Glutamatergic neuron (in vitro differentiated cells): ENCODE data around the gene UBE4B. TPM values are rescaled to one million over a fixed set of nuclear protein-coding genes. Genes with fewer than 3 reads are reported as not detected.

ENCODE experiments used
- DNase-seq: peaks from one replicate; pipeline ENCODE4 v3.0.0; 2022
- H3K27ac Mint-ChIP-seq: one replicate; pipeline ENCODE4 v1.8.0; 2020; ENCODE audit warnings: mild to moderate bottlenecking, mixed read lengths, inconsistent platforms; ENCODE audit not compliant: unreplicated experiment
- H3K27me3 Mint-ChIP-seq: one replicate; pipeline ENCODE4 v1.8.0; 2020; ENCODE audit warnings: mild to moderate bottlenecking, moderate library complexity, mixed read lengths, inconsistent platforms; ENCODE audit not compliant: unreplicated experiment
- H3K36me3 Mint-ChIP-seq: one replicate; pipeline ENCODE4 v1.8.0; 2020; ENCODE audit warnings: mild to moderate bottlenecking, mixed read lengths, inconsistent platforms; ENCODE audit not compliant: unreplicated experiment
- H3K4me1 Mint-ChIP-seq: one replicate; pipeline ENCODE4 v1.8.0; 2020; ENCODE audit warnings: mild to moderate bottlenecking, low read depth, mixed read lengths, inconsistent platforms; ENCODE audit not compliant: unreplicated experiment
- H3K4me3 Mint-ChIP-seq: one replicate; pipeline ENCODE4 v1.8.0; 2020; ENCODE audit warnings: mild to moderate bottlenecking, mixed read lengths, inconsistent platforms; ENCODE audit not compliant: unreplicated experiment
- H3K9me3 Mint-ChIP-seq: one replicate; pipeline ENCODE4 v1.8.0; 2020; ENCODE audit warnings: mild to moderate bottlenecking, moderate library complexity, mixed read lengths, inconsistent platforms; ENCODE audit not compliant: unreplicated experiment
- total RNA-seq: library from RNA; stranded (reverse); fragmentation: NEBNext Ultra II Directional; extraction: Animal tissue kit (Norgen Biotek cat#: 25700); gene quantifications from one replicate; pipeline ENCODE4 v1.2.1, GENCODE V29; 2021; ENCODE audit not compliant: unreplicated experiment
- TF ChIP-seq, protein P1 (sequence below): fragments of 200-600 bp; sonication (generic); IDR thresholded peaks from one replicate; pipeline ENCODE4 v1.5.0; 2021; ENCODE audit not compliant: partially characterized antibody, unreplicated experiment

The UBE4B gene
- total RNA-seq, 1 donor from 2014 or later = 94.1 TPM

DNA sequence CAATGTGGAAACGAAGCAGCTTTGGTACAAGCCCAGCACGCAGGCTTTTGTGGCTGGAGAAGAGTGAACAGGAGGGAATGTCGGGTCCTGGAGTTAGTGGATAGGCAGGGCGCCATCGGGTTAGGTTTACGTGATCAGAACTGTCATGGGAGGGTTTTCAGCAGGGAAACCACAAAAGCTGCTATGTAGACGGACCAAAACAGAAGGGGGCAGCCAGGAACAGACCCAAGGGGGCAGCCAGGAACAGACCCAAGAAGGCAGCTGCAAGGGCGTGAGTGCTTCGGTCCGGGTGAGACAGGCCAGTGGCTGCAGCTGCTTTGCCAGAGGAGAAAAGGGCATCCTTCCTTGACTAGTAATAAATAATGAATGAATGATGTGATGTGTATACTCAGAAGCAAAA lies 100.1 kb downstream of the UBE4B start:
- TF ChIP-seq, protein P1, sequence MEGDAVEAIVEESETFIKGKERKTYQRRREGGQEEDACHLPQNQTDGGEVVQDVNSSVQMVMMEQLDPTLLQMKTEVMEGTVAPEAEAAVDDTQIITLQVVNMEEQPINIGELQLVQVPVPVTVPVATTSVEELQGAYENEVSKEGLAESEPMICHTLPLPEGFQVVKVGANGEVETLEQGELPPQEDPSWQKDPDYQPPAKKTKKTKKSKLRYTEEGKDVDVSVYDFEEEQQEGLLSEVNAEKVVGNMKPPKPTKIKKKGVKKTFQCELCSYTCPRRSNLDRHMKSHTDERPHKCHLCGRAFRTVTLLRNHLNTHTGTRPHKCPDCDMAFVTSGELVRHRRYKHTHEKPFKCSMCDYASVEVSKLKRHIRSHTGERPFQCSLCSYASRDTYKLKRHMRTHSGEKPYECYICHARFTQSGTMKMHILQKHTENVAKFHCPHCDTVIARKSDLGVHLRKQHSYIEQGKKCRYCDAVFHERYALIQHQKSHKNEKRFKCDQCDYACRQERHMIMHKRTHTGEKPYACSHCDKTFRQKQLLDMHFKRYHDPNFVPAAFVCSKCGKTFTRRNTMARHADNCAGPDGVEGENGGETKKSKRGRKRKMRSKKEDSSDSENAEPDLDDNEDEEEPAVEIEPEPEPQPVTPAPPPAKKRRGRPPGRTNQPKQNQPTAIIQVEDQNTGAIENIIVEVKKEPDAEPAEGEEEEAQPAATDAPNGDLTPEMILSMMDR = no peak
- H3K27me3 Mint-ChIP-seq = no peaks in the 10 kb centered on the region
- H3K4me1 Mint-ChIP-seq = peaks cover 3% of the 10 kb centered on the region
- DNase-seq = no peak
- H3K9me3 Mint-ChIP-seq = no peaks in the 10 kb centered on the region
- H3K4me3 Mint-ChIP-seq = no peak overlapping the region
- peak overlapping the region; percentile 26 for H3K27ac Mint-ChIP-seq
- peaks cover 6% of the 10 kb centered on the region for H3K36me3 Mint-ChIP-seq

DNA sequence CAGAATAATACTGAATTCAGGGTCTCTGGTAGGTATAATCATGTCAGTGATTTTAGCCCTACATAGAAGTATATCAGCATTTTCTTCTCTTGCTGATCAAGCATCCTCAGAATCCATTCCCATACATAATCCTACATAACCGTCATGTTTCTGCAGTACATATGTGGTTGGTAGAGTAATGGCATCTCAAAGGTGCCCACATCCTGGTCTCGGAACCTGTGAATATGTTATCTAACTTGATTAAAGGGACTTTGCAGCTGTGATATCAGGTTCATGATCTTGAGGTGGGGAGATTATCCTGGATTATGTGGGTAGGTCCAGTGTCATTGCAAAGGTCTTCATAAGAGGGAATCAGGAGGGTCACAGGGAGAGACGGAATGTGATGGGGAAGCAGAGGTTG lies 108.2 kb downstream of the UBE4B start:
- no peaks in the 10 kb centered on the region for H3K9me3 Mint-ChIP-seq
- no peak for DNase-seq
- H3K4me3 Mint-ChIP-seq = no peak overlapping the region
- peaks cover 2% of the 10 kb centered on the region for H3K27me3 Mint-ChIP-seq
- TF ChIP-seq, protein P1 = no peak
- peaks cover 4% of the 10 kb centered on the region for H3K36me3 Mint-ChIP-seq
- no peak overlapping the region for H3K27ac Mint-ChIP-seq
- peaks cover 6% of the 10 kb centered on the region for H3K4me1 Mint-ChIP-seq

DNA sequence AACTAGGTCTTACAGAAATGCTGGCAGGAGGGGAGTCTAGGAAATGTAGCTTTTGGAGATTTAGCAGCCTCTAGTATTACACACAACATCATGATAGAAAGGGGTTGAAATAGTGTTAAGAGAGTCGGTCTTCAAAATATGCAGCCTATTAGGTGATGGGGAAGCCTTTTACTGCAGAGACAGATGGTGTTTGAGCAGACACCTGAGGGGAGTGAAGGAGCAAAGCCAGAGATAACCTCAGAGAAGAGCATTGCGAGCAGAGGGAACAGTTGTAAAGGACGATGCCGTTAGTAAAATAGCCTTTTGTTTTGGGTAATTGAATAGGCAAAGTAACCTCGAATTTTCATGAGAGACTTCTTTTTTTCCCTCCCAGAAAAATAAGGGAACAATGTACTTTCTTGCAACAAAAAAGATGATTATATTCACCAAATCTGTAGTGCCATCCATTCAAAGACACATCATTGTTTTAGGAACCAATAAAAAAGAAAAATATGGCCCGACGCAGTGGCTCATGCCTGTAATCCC lies 111.3 kb downstream of the UBE4B start:
- no peak for DNase-seq
- Mint-ChIP-seq H3K4me3 (no peak overlapping the region), H3K4me1 (peaks cover 6% of the 10 kb centered on the region), H3K36me3 (peaks cover 4% of the 10 kb centered on the region), H3K9me3 (no peaks in the 10 kb centered on the region), H3K27ac (no peak overlapping the region), H3K27me3 (peaks cover 2% of the 10 kb centered on the region)
- TF ChIP-seq, protein P1 = no peak

DNA sequence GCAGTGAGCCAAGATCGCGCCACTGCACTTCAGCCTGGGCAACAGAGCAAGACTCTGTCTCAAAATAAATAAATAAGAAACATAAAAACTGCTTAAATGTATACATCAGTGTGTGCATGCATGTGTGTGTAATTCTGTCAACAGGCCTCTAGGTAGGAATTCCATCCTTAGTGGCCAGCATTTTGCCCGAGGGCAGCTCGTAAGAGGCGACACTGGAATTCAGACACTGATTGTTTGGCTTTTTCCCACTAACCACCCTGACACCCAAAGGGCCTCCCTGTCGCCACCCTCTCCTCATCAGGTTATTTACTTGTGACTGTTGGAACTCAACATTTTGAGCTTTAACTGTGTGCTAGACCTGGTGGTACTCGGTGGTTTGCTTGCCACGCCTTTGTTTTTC lies 113.6 kb downstream of the UBE4B start:
- no peak overlapping the region for H3K4me3 Mint-ChIP-seq
- DNase-seq = no peak
- TF ChIP-seq, protein P1 = no peak
- H3K27me3 Mint-ChIP-seq = peaks cover 2% of the 10 kb centered on the region
- H3K27ac Mint-ChIP-seq = no peak overlapping the region
- peaks cover 6% of the 10 kb centered on the region for H3K4me1 Mint-ChIP-seq
- H3K9me3 Mint-ChIP-seq = no peaks in the 10 kb centered on the region
- peaks cover 4% of the 10 kb centered on the region for H3K36me3 Mint-ChIP-seq

DNA sequence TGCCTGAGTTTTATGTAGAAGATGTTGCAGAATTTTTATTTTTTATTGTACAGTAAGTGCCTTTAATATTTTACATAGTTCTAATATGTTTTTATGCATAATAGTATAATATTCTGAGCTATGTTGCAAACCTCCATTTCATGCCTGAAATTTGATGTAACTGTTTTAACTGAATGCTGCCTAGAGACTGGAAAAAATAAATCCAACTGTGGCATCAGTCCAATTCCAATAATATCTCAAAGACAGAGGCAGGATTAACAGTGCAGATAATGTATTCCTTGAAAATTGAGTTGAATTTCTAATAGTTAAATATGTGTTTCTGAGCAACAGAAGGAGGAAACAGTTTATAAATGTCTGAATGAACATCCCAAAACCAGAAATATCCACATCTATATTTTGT lies 116.5 kb downstream of the UBE4B start:
- no peak for DNase-seq
- H3K27ac Mint-ChIP-seq = no peak overlapping the region
- peaks cover 4% of the 10 kb centered on the region for H3K36me3 Mint-ChIP-seq
- H3K27me3 Mint-ChIP-seq = peaks cover 2% of the 10 kb centered on the region
- H3K4me3 Mint-ChIP-seq = no peak overlapping the region
- TF ChIP-seq, protein P1 = no peak
- H3K4me1 Mint-ChIP-seq = no peaks in the 10 kb centered on the region
- no peaks in the 10 kb centered on the region for H3K9me3 Mint-ChIP-seq
